Calu3 (cell line): Measurements from ENCODE around the gene FARS2. TPM values are rescaled to one million over a fixed set of nuclear protein-coding genes. Genes with fewer than 3 reads are reported as not detected.

ENCODE experiments used
- BruUV-seq: library from RNA; stranded (reverse); fragments of 400-500 nt; replicated peaks from 2 replicates; lab custom pipeline; 2021; lab: Mats Ljungman, UMichigan
- CTCF ChIA-PET: fragments of 300-600 bp; sonication (Branson Sonifier 250); formaldehyde crosslinking; loops from one replicate; lab custom pipeline; 2022; ENCODE audit warnings: antibody characterized with exemption; lab: Charles Lee
- DNase-seq: peaks from one replicate; pipeline ENCODE4 v3.0.0; 2022
- H3K27ac Mint-ChIP-seq: one replicate; pipeline ENCODE4 v1.8.0; 2022; ENCODE audit warnings: mixed read lengths; ENCODE audit not compliant: unreplicated experiment
- H3K27me3 Mint-ChIP-seq: one replicate; pipeline ENCODE4 v1.8.0; 2022; ENCODE audit warnings: mixed read lengths; ENCODE audit not compliant: unreplicated experiment
- H3K36me3 Mint-ChIP-seq: one replicate; pipeline ENCODE4 v1.8.0; 2022; ENCODE audit warnings: mild to moderate bottlenecking, moderate library complexity, mixed read lengths; ENCODE audit not compliant: insufficient read depth, unreplicated experiment
- H3K4me1 Mint-ChIP-seq: one replicate; pipeline ENCODE4 v1.8.0; 2022; ENCODE audit warnings: mild to moderate bottlenecking, low read depth, mixed read lengths; ENCODE audit not compliant: unreplicated experiment
- H3K4me3 Mint-ChIP-seq: one replicate; pipeline ENCODE4 v1.8.0; 2022; ENCODE audit warnings: mild to moderate bottlenecking, low read depth, moderate library complexity, mixed read lengths; ENCODE audit not compliant: unreplicated experiment
- H3K9me3 Mint-ChIP-seq: one replicate; pipeline ENCODE4 v1.8.0; 2022; ENCODE audit warnings: low read depth, mixed read lengths; ENCODE audit not compliant: unreplicated experiment
- intact Hi-C: fragments of 100-400 bp; cut with micrococcal nuclease; formaldehyde crosslinking; loops from one replicate; pipeline ENCODE4 v1.10.0; 2022; ENCODE audit not compliant: unreplicated experiment
- total RNA-seq: library from RNA; stranded (reverse); gene quantifications from 2 replicates; pipeline ENCODE4 v1.2.3, GENCODE V29; 2022
- TF ChIP-seq, protein P1 (sequence below): fragments of 200-600 bp; IDR thresholded peaks from one replicate; pipeline ENCODE4 v1.8.0; 2022; ENCODE audit warnings: antibody characterized with exemption; ENCODE audit not compliant: unreplicated experiment

Gene FARS2
- total RNA-seq, 1 experiment from 2014 or later = 13.4 TPM

DNA sequence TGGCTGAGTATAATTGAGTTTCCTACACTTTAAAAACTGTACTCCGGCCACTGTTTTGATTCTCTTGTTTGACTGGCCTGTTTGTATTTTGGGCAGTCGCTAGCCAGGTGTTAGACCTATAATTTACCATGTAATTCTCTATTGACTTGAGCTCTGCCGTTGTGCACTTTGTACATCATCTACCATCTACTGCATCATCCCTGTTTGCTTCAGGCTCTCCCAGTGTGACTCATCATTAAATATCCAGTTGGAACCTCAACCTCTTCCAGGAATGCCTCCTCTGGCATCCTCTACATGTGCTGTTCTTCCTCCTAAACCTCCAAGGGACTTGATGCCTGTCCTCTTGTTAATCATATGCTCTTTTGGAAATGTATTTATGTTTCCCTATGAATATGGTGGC is 72.3 kb downstream of the FARS2 start:
- Mint-ChIP-seq H3K27ac (no peak overlapping the region), H3K4me3 (no peak overlapping the region), H3K27me3 (no peaks in the 10 kb centered on the region), H3K4me1 (no peaks in the 10 kb centered on the region), H3K9me3 (no peaks in the 10 kb centered on the region), H3K36me3 (no peaks in the 10 kb centered on the region)
- CTCF ChIA-PET = no interaction called here
- no TSS peak for BruUV-seq
- no peak for DNase-seq
- intact Hi-C loops = no loop called here
- TF ChIP-seq, protein P1, sequence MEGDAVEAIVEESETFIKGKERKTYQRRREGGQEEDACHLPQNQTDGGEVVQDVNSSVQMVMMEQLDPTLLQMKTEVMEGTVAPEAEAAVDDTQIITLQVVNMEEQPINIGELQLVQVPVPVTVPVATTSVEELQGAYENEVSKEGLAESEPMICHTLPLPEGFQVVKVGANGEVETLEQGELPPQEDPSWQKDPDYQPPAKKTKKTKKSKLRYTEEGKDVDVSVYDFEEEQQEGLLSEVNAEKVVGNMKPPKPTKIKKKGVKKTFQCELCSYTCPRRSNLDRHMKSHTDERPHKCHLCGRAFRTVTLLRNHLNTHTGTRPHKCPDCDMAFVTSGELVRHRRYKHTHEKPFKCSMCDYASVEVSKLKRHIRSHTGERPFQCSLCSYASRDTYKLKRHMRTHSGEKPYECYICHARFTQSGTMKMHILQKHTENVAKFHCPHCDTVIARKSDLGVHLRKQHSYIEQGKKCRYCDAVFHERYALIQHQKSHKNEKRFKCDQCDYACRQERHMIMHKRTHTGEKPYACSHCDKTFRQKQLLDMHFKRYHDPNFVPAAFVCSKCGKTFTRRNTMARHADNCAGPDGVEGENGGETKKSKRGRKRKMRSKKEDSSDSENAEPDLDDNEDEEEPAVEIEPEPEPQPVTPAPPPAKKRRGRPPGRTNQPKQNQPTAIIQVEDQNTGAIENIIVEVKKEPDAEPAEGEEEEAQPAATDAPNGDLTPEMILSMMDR = no peak

- no peaks in the 10 kb centered on the region for H3K9me3 Mint-ChIP-seq
- BruUV-seq = no TSS peak
- H3K27ac Mint-ChIP-seq = no peak overlapping the region
- no peak for DNase-seq
- CTCF ChIA-PET = no interaction called here
- TF ChIP-seq, protein P1 = no peak
- H3K4me3 Mint-ChIP-seq = no peak overlapping the region
- H3K27me3 Mint-ChIP-seq = no peaks in the 10 kb centered on the region
- no peaks in the 10 kb centered on the region for H3K36me3 Mint-ChIP-seq
- intact Hi-C loops = no loop called here
- no peaks in the 10 kb centered on the region for H3K4me1 Mint-ChIP-seq
These were observed 73.0 kb downstream of the FARS2 start for GRCh38 chr6:5334341-5334740.

- Mint-ChIP-seq H3K4me3 (no peak overlapping the region), H3K9me3 (no peaks in the 10 kb centered on the region), H3K27ac (no peak overlapping the region), H3K36me3 (no peaks in the 10 kb centered on the region), H3K27me3 (no peaks in the 10 kb centered on the region), H3K4me1 (no peaks in the 10 kb centered on the region)
- CTCF ChIA-PET = no interaction called here
- no TSS peak for BruUV-seq
- TF ChIP-seq, protein P1 = no peak
- DNase-seq = no peak
- intact Hi-C loops = no loop called here
These were observed 73.7 kb downstream of the FARS2 start for GRCh38 chr6:5335020-5335419.

GRCh38 chr6:5337573-5337972 is 76.3 kb downstream of the FARS2 start:
- no peak for DNase-seq
- H3K27ac Mint-ChIP-seq = no peak overlapping the region
- H3K9me3 Mint-ChIP-seq = no peaks in the 10 kb centered on the region
- H3K4me1 Mint-ChIP-seq = no peaks in the 10 kb centered on the region
- intact Hi-C loops = no loop called here
- H3K36me3 Mint-ChIP-seq = no peaks in the 10 kb centered on the region
- no peaks in the 10 kb centered on the region for H3K27me3 Mint-ChIP-seq
- TF ChIP-seq, protein P1 = no peak
- BruUV-seq = no TSS peak
- no peak overlapping the region for H3K4me3 Mint-ChIP-seq
- CTCF ChIA-PET = no interaction called here
